Superior temporal gyrus (tissue), 1 donor: ENCODE measurements around the gene COL23A1.

Source experiments
- DNase-seq: peaks from one replicate; pipeline ENCODE4 v3.0.0-alpha.2; 2016; ENCODE audit errors: extremely low spot score

COL23A1 gene

DNA sequence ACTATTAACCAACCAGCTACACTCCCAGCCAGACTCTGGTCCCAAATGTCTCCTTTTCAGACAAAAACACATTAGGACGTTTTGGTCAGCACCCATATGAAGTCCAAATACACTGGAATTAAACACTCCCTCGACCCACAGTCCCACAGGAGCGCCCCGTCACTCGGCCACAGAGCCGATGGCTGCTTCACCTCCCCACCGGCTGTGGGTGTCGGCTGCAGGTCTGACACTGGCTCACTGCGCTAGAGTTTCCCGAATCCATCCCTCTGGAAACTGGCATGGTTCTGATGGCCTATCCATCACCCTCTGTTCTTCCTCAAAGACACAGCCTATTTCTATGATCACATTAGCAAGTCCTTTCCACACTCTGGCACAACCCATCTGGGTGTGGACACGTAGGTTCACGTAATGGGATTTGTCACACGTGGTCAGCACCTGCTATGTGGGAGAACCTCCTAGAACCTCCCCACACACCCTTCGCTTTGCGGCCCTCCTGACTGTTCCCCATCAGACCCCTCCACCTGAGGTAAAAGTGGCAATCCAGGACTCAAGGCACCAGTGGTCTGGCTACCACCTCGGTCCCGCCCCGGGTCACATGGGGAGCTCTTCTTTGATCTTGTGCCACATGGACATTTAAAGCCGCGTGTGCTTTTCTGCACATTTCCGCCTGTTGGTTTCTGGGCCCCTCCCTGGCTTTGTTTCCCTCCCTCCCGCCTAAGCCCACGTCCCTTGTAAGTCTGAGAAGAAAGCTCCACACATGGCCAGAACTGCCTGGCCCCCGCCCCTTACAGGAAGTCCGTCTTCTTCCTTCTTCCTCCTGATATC is 226.5 kb downstream of the COL23A1 start:
- no peak for DNase-seq

DNA sequence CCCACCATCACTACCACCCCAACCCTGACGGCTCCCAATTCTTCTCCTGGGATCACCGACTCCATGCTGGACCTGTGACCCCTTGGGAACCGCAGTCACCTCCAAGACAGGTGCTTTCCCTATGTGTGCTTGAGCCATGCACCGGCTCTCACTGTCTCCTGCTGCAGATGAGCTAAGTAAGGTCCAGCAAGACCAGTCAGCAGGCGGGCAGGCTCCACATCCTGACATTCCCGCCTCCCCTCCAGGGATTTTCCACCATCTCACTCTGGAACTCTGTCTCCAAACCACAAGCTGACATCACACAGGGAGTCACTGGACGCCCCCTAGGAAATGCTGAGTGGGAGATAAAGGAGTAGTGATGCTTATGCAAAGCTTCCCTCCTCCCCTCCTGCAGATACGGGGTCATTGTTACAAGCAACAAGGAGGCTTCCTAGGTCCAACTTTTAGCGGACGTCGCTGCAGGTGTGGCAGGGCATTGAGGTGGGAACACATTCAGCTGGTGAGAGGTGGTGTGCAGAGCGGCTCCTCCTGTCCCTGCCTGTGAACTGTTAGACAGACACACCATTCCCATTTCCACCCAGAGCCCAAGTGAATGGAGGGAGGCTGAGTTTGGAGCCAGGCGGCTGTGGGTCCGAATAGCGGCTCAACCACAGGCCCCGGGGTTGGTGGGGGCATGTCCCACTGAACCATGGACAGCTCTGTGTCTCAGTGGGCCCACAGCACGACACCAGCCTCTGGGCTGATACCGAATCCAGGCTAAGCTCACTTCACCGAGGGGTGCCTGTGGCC is 228.3 kb downstream of the COL23A1 start:
- no peak for DNase-seq

- DNase-seq: no peak
Measured at GRCh38 chr5:178360926-178361235, 229.3 kb downstream of the COL23A1 start.

DNA sequence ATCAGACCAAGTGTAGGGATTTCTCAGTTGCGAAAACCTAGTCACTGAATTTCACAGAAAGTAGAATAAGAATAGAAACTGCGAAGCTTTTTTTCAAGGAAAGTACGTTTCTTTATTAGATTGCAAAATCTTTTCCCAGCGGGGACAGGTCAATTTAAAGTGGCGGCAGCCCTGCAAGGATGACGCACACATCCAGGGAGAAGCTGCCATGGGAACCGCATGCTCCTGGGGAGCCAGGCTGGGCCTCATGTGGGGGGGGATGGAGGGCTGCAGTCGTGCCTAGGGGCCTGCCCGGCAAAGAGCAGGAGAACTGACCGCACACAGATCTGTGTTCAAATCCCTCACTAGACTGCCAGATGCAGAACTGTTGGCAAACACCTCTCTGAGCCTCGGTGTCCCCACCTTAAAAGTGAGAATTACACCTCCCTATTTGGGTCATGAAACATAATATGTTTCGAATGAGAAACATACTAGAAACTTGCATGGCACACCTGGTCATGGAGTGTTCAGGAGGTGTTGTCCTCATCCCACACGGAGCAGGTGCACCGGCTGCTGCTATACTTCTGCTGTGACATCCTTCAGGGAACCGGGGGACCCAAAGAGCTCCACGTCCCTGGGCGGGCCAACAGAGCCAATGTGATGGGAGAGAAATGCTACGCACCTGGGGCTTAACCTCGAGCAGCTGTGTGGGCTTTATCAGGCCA is 229.8 kb downstream of the COL23A1 start:
- no peak for DNase-seq

DNA sequence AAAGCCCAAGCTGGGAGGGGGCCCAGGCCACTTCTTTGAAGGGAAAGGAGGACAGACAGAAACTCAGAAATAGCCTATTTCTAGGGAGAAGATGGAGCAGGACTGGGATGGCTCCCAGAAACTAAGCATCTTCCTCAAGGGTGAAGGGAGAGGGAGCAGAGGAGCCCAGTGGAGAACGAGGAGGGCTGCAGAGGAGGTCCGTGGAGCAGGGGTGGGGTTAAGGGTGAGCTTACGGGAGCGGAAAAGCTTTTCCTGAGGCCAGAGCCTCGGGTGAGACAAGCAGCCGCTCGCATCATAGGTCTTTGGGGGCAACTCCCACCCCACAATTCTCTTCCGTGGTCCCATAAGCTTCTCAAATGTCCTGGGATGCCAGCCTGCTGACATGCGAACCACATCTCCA is 230.5 kb downstream of the COL23A1 start:
- DNase-seq: no peak

DNA sequence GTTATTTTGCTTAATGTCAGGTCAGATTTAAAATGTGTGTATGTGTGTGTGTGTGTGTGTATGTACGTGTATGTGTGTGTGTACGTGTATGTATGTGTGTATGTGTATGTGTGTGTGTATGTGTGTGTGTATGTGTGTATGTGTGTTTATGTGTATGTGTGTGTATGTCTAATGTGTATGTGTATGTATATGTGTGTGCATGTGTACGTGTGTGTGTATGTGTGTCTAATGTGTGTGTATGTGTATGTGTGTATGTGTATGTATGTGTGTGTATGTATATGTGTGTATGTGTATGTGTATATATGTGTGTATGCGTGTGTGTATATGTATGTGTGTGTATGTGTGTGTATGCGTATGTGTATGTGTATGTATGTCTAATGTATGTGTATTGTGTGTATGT is 232.5 kb downstream of the COL23A1 start:
- no peak for DNase-seq

GRCh38 chr5:178357121-178357521 is 233.1 kb downstream of the COL23A1 start:
- DNase-seq: no peak

DNA sequence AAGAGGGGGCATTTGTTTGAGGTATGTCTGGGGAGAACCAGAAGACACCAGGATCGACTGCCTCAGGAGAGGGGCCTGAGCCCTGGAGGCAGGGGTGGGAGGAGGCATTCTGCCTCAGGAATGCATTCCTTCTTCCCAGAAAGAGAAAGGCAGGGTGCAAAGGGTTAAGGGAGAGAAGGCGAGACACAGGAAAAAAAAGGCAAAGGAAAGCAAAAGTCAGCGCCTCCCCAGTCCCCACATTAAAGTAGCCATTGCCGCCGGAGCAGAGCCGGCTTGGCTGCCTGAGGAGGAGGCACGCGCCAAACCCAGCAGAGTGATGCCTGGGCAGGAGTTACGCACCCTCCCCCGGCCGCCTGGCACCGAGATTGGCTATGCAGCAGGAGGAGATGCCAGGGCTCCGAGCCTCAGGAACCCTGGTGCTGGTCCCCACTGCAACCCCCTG is 233.7 kb downstream of the COL23A1 start:
- no peak for DNase-seq

- no peak for DNase-seq
Measured at GRCh38 chr5:178355671-178356070, 234.5 kb downstream of the COL23A1 start.

DNA sequence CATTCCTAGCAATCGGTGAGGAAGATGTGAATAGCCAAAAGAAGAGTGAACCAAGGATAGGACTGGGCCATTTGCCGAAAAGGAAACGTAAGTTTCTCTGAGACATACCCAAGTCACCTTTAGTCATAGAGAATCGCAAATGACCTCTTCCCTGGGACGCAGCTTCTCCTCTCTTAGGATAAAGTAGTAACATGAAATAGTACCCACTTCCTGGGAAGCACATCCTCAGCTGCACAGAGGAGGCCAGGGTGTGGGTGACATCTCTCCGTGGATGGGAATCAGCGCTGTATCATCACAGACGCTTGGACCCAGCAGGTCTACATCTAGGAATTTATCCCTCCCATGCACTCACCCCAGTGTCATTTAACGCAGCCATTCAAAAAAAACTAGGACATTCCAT is 236.7 kb downstream of the COL23A1 start:
- no peak for DNase-seq

DNA sequence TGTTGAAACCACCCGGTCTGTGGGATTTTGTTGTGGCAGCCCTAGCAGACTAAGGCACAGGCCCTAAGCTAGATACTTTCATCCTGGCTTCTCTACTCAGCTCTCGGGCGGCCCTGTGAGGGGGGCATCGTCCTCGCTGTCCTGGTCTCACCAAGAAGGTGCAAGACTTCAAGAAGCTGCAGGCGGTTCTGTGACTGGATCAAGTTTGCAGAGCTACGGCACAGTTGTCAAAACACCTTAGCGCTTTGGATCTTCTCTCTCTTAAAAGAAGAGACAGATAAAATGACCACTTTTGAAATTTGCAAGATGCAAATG is 238.2 kb downstream of the COL23A1 start:
- no peak for DNase-seq

GRCh38 chr5:178351221-178352034 is 238.8 kb downstream of the COL23A1 start:
- no peak for DNase-seq

- DNase-seq: no peak
Measured at GRCh38 chr5:178350361-178351220, 239.6 kb downstream of the COL23A1 start.

DNA sequence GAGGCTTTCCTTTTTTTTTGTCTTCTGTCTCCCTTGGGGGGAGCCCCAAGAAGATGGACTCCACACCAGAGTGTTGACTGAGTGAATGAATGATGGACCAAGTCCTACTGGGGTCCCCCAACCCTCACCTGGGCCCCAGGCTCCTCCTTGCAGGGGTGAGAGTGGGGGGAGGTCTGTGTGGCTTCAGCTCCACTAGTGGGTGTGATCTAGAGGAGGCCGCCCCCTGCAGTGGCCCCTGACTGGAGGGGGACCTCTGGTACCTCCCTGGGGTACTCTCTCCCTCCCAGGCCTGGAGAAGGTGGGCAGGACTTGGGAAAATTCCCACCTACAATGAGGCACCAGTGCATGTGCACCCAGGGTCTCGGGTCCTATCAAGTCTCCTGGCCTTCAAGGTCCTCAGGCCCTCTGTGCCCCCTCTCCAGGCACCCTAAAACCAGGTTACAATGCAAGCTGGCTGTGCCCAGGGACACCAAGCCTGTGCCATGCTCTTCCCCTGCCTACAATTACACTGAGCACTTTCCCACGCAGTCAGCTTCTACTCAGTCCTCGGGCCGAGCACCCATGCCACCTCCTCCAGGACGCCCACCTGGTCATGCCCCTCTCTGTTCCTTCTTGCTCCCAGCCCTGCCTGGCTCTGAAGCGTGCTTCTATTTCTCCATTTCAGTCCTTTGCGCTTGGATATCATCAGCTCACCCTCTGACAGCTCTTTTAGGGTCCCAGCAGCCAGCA is 240.4 kb downstream of the COL23A1 start:
- no peak for DNase-seq

DNA sequence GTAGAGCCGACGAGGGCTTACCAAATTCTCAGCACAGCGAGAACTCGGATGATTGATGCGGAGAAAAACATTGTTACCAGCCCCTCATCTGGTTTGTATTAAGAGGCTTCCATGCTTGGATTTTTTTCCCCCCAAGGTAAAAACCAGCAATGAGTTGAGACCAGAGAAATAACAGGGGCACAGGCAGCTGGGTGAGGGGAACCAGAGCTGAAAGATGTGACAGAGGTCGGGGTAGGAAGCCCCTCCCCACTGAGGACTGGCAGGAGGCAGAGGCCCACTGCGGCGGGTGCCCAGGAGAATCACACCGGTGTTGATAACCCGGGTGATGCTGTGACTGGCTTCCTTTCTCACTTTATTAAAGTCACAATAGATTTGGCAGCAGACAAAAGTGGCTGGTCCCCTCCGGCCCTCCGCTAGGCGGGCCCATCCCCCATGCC is 241.1 kb downstream of the COL23A1 start:
- no peak for DNase-seq

GRCh38 chr5:178348356-178349074 is 241.7 kb downstream of the COL23A1 start:
- no peak for DNase-seq

- no peak for DNase-seq
Measured at GRCh38 chr5:178347956-178348355, 242.2 kb downstream of the COL23A1 start.

- peak; percentile 91 for DNase-seq
Measured at GRCh38 chr5:178346607-178347334, 243.4 kb downstream of the COL23A1 start.

DNA sequence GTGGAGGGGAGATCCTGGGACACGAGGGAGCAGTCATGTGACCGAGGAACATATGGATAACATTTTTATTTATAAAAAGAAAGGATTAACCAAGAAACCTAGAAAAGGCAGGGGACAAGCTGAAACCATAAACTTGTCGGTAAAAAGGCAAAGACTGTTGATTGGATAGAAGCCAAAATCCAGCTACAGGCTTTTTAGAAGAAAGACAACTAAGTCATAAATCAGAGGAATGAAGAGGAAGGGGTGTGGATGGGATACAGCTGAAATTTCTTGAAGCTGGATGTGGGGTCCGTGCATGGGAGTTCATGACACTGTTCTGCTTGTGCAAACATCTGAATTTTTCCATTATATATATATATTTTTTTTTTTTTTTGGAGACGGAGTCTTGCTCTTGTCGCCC is 246.9 kb downstream of the COL23A1 start:
- DNase-seq: no peak
